ENCODE measurements around the gene SLC22A4. TPM values are rescaled to one million over a fixed set of nuclear protein-coding genes. Genes with fewer than 3 reads are reported as not detected.

SLC22A4 gene
- total and polyA plus RNA-seq, 2 donors (not counting 1 experiment from before 2014, with no cell fraction given), result 0.18 TPM; not detected in 1

DNA sequence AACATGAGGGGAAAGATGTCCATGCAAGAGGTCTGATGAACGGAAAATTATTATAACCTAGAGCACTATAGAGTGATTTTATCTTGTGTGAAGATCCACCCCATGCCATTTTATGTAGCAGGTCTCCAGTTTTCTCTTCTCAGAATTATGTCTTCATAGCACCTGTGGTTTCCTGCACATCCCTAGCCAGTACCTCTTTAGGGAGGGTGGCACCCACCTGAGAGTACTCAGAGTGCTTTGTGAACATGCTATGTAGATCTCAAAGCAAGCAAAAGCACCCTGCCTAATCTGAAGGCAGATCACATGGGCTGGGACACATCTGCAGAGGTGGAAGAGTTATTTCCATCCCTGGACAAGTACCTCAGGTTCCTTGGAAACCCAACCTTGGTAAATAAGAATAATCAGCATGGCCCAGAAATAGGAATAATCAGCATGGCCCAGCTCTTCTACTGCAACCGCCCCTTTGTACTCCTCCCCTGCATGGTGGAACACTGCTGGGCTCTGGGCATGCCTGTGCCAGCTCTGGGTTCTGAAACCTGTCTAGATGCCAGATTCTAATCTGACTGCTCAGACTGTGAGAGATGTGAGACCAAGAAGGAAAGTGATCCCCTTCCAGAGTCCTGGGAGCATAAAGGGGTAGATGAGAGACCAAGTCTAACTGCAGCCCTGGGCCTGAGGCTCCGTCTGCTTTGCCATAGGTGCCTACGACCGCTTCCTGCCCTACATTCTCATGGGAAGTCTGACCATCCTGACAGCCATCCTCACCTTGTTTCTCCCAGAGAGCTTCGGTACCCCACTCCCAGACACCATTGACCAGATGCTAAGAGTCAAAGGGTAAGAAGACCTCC, 99.0 kb downstream of the SLC22A4 start:
- no peak for TF ChIP-seq EZH2 (IDR thresholded peaks at IDR 0.05; ENCODE audit: borderline replicate concordance, insufficient read depth, low read depth, low read length, poor library complexity, severe bottlenecking)
- TF ChIP-seq, protein P1, sequence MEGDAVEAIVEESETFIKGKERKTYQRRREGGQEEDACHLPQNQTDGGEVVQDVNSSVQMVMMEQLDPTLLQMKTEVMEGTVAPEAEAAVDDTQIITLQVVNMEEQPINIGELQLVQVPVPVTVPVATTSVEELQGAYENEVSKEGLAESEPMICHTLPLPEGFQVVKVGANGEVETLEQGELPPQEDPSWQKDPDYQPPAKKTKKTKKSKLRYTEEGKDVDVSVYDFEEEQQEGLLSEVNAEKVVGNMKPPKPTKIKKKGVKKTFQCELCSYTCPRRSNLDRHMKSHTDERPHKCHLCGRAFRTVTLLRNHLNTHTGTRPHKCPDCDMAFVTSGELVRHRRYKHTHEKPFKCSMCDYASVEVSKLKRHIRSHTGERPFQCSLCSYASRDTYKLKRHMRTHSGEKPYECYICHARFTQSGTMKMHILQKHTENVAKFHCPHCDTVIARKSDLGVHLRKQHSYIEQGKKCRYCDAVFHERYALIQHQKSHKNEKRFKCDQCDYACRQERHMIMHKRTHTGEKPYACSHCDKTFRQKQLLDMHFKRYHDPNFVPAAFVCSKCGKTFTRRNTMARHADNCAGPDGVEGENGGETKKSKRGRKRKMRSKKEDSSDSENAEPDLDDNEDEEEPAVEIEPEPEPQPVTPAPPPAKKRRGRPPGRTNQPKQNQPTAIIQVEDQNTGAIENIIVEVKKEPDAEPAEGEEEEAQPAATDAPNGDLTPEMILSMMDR (IDR thresholded peaks at IDR 0.05), result no peak
- H3K27me3 Mint-ChIP-seq, result no peaks in the 10 kb centered on the region
- no peak overlapping the region for H3K9ac ChIP-seq (ENCODE audit: low read length)
- peaks cover 25 to 28% of the 10 kb centered on the region in 2 donors for H3K4me1 ChIP-seq (ENCODE audit: control insufficient read depth in 2 of 2, insufficient read depth in 2 of 2, low read length in 2 of 2)
- no peak overlapping the region for H3K4me2 ChIP-seq (replicated peaks; ENCODE audit: low read depth, low read length, poor library complexity, severe bottlenecking)
- H3K4me3 ChIP-seq (ENCODE audit: control extremely low read depth in 1 of 5, extremely low read depth in 1 of 5, insufficient read depth in 1 of 5, low read depth in 2 of 5, low read length in 4 of 5), result no peak overlapping the region
- H3K27ac Mint-ChIP-seq, result peak overlapping the region; percentile 62
- intact Hi-C loops (cut with micrococcal nuclease), result no loop called here
- no peaks in the 10 kb centered on the region for H4K20me1 ChIP-seq (ENCODE audit: control insufficient read depth, insufficient read depth, low read length, poor library complexity, severe bottlenecking)
- no peak overlapping the region for H3K4me3 Mint-ChIP-seq
- DNase-seq (no peak), ATAC-seq (ENCODE audit: low read depth) (no peak)
- H2AFZ ChIP-seq (ENCODE audit: insufficient read depth, low read depth, low read length, poor library complexity, severe bottlenecking), result no peak overlapping the region
- CTCF ChIA-PET, result interaction anchor here (2.6 to 19.9 kb wide), 2 partner anchors 108 to 427 kb away, joined by 6 to 528 read pairs; no protein-coding TSS in a partner anchor
- H3K27ac ChIP-seq (ENCODE audit: low read length in 2 of 2), result no peak overlapping the region
- POLR2A ChIA-PET, result interaction anchor here (1.5 kb wide), 1 partner anchor 97 kb away, joined by 4 read pairs; the partner anchor contains the start of gene IRF1
- no peaks in the 10 kb centered on the region for H3K9me3 ChIP-seq (ENCODE audit: control extremely low read depth in 1 of 3, control insufficient read depth in 2 of 3, insufficient read depth in 1 of 3, low read length in 2 of 3)
- no peaks in the 10 kb centered on the region for H3K36me3 ChIP-seq (replicated peaks in 1 of 2; ENCODE audit: control extremely low read depth in 1 of 2, control insufficient read depth in 1 of 2, extremely low read depth in 1 of 2, insufficient read depth in 2 of 2, low read length in 1 of 2)
- H3K4me1 Mint-ChIP-seq, result peaks cover 46% of the 10 kb centered on the region
- no peaks in the 10 kb centered on the region for H3K27me3 ChIP-seq (replicated peaks in 1 of 4; ENCODE audit: control extremely low read depth in 1 of 4, control insufficient read depth in 3 of 4, insufficient read depth in 4 of 4, low read length in 3 of 4)
- peaks cover 13% of the 10 kb centered on the region for H3K79me2 ChIP-seq (ENCODE audit: control insufficient read depth, insufficient read depth, low read length)
- WGBS (ENCODE audit: insufficient coverage), result 100% methylated on average over 3 of the region's 6 CpGs
- no peaks in the 10 kb centered on the region for H3K9me3 Mint-ChIP-seq (ENCODE audit: insufficient read depth)

Small RNA genes lying within 50 kb of the gene (small RNA-seq; reads per million reads assigned to genes)
- gene MIR3936 (ENCODE audit: insufficient read length, low read depth, low replicate concordance), result not detected

Other genes with a start within 250 kb of the SLC22A4 start
- not detected in 2 replicates for gene IL3, start 233.7 kb upstream of the SLC22A4 start, total RNA-seq
- not detected in 2 replicates for gene IL3, start 233.7 kb upstream of the SLC22A4 start, polyA plus RNA-seq
- gene CSF2, start 220.6 kb upstream of the SLC22A4 start, total RNA-seq, result 0.41 TPM in 1 of 2 replicates, not detected in the other
- gene CSF2, start 220.6 kb upstream of the SLC22A4 start, polyA plus RNA-seq, result not detected in 2 replicates
- 0.22 and 0.25 TPM in 2 replicates for gene P4HA2, start 66.5 kb upstream of the SLC22A4 start, total RNA-seq
- 0.04 and 0.09 TPM in 2 replicates for gene P4HA2, start 66.5 kb upstream of the SLC22A4 start, polyA plus RNA-seq
- not detected in 2 replicates for gene PDLIM4, start 36.7 kb upstream of the SLC22A4 start, total RNA-seq
- gene PDLIM4, start 36.7 kb upstream of the SLC22A4 start, polyA plus RNA-seq, result not detected in 2 replicates
- gene SLC22A5, start 75.3 kb downstream of the SLC22A4 start, total RNA-seq, result 12.9 and 13.2 TPM in 2 replicates
- gene SLC22A5, start 75.3 kb downstream of the SLC22A4 start, polyA plus RNA-seq, result 5.7 and 7.0 TPM in 2 replicates
- gene IRF1, start 196.4 kb downstream of the SLC22A4 start, total RNA-seq, result 304 and 306 TPM in 2 replicates
- gene IRF1, start 196.4 kb downstream of the SLC22A4 start, polyA plus RNA-seq, result 166 and 173 TPM in 2 replicates
- gene IL5, start 249.1 kb downstream of the SLC22A4 start, total RNA-seq, result not detected in 2 replicates
- gene IL5, start 249.1 kb downstream of the SLC22A4 start, polyA plus RNA-seq, result not detected in 2 replicates